Activated T-helper 2 cell treated with anti-CD3 and anti-CD28 coated beads, Interferon-gamma antibody, Interleukin-2, Interleukin-4, amounts not matched to agents 10 μg/mL and 5 μg/mL and 100 μg/mL, durations not matched to agents 14 hours and 24 hours and 36 hours (primary cell): ENCODE data around the gene CAST. TPM values are rescaled to one million over a fixed set of nuclear protein-coding genes. Genes with fewer than 3 reads are reported as not detected.
"Not testable (repeated sequence)": the region's sequence is repeated elsewhere in the genome, so short reads cannot be mapped to it uniquely, and the experiment has no call there.

ENCODE experiments used
- DNase-seq: peaks from one replicate; pipeline ENCODE4 v3.0.0; 2021; ENCODE audit warnings: low spot score
- H3K27ac Mint-ChIP-seq: one replicate; pipeline ENCODE4 v1.8.0; 2021; ENCODE audit warnings: mixed read lengths
- H3K27me3 Mint-ChIP-seq: one replicate; pipeline ENCODE4 v1.8.0; 2021; ENCODE audit warnings: low read depth, mixed read lengths
- H3K36me3 Mint-ChIP-seq: one replicate; pipeline ENCODE4 v1.8.0; 2021; ENCODE audit warnings: low read depth, mixed read lengths
- H3K4me1 Mint-ChIP-seq: one replicate; pipeline ENCODE4 v1.8.0; 2021; ENCODE audit warnings: low read depth, mixed read lengths
- H3K4me3 Mint-ChIP-seq: one replicate; pipeline ENCODE4 v1.8.0; 2021; ENCODE audit warnings: low read depth, mild to moderate bottlenecking, moderate library complexity, mixed read lengths
- H3K9me3 Mint-ChIP-seq: one replicate; pipeline ENCODE4 v1.8.0; 2021; ENCODE audit warnings: mixed read lengths
- intact Hi-C: fragments of 100-400 bp; cut with micrococcal nuclease; formaldehyde crosslinking; loops from one replicate; pipeline ENCODE4 v1.15.1; 2023
- total RNA-seq: library from RNA; stranded (reverse); gene quantifications from 2 replicates; pipeline ENCODE4 v1.2.3, GENCODE V29; 2022

Gene CAST
- total RNA-seq, 1 donor from 2014 or later: 110 TPM

- H3K27ac Mint-ChIP-seq: no peak overlapping the region
- no peaks in the 10 kb centered on the region for H3K9me3 Mint-ChIP-seq
- peaks cover 37% of the 10 kb centered on the region for H3K36me3 Mint-ChIP-seq
- H3K4me1 Mint-ChIP-seq: no peaks in the 10 kb centered on the region
- H3K4me3 Mint-ChIP-seq: no peak overlapping the region
- intact Hi-C loops: no loop called here
- no peaks in the 10 kb centered on the region for H3K27me3 Mint-ChIP-seq
- no peak for DNase-seq
Observed at GRCh38 chr5:96730586-96730985, 68.4 kb downstream of the CAST start.

DNA sequence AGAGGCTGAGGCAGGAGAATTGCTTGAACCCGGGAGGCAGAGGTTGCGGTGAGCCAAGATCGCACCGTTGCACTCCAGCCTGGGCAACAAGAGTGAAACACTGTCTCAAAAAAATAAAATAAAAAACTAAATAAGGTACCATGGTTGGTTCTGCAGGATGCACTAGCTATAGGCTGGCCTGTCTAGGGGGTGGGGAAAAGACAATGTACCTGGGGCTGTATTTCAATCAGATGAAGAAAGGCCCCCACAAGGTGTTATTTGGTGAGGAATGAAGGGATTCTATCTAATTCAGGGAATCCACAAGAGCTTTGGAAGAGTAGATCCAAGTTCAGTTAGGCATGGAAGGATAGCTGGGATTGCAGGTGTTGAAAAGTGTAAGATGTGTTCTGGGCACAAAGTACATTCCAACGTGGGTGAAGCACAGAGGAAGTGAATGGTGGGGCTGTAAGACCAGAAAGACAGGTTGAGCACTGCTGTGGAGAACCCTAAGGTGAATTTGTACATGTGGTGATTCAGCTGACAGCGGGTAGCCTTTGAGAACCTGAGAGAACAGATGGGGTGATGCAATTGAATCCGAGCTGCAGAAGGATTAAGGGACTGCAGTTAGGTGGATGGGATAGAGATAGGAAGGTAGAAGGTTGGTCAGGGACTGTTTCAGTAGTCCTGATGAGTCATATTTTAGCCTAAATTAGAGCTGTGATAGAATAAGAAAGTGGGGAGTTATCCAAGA lies 71.8 kb downstream of the CAST start:
- Mint-ChIP-seq H3K27ac (no peak overlapping the region), H3K9me3 (no peaks in the 10 kb centered on the region), H3K4me3 (no peak overlapping the region), H3K36me3 (peaks cover 50% of the 10 kb centered on the region), H3K27me3 (no peaks in the 10 kb centered on the region), H3K4me1 (no peaks in the 10 kb centered on the region)
- intact Hi-C loops: no loop called here
- no peak for DNase-seq

GRCh38 chr5:96734871-96735325 lies 72.7 kb downstream of the CAST start:
- Mint-ChIP-seq H3K9me3 (no peaks in the 10 kb centered on the region), H3K27ac (no peak overlapping the region), H3K4me1 (no peaks in the 10 kb centered on the region), H3K27me3 (no peaks in the 10 kb centered on the region), H3K4me3 (no peak overlapping the region), H3K36me3 (peaks cover 47% of the 10 kb centered on the region)
- intact Hi-C loops: no loop called here
- no peak for DNase-seq

DNA sequence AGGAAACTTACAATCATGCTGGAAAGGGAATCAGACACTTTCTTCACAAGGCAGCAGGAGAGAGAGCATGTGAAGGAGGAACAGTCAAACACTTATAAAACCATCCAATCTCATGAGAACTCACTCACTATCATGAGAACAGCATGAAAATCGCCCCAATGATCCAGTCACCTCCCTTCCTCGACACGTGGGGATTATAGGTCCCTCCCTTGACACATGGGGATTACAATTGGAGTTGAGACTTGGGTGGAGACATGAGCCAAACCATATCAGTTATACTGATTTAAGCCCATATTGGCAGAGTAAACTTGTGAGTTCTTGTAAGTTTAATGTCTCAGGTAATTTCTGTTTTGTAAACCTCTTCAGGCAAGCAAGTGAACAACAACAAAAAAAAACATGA lies 74.8 kb downstream of the CAST start:
- no peaks in the 10 kb centered on the region for H3K27me3 Mint-ChIP-seq
- no peak for DNase-seq
- peaks cover 51% of the 10 kb centered on the region for H3K36me3 Mint-ChIP-seq
- H3K27ac Mint-ChIP-seq: no peak overlapping the region
- no peaks in the 10 kb centered on the region for H3K4me1 Mint-ChIP-seq
- intact Hi-C loops: no loop called here
- H3K4me3 Mint-ChIP-seq: no peak overlapping the region
- H3K9me3 Mint-ChIP-seq: no peaks in the 10 kb centered on the region

DNA sequence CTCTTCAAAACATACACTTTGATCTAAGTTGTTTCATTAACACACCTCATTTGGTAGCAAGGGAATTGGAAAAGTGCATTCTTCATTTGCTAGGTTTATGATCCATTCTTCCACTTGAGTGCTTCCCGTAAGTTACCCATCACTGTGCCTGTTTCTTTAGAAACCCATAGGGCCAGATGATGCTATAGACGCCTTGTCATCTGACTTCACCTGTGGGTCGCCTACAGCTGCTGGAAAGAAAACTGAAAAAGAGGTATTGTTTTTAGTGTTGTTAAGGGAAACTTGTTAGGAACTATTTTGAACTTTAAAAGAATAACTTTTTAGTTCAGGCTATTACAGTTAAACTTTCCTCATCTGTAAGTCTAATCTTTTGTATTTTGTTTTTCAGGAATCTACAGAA lies 78.9 kb downstream of the CAST start:
- intact Hi-C loops: no loop called here
- DNase-seq: no peak
- Mint-ChIP-seq H3K4me1 (peaks cover 4% of the 10 kb centered on the region), H3K9me3 (no peaks in the 10 kb centered on the region), H3K4me3 (no peak overlapping the region), H3K36me3 (peaks cover 74% of the 10 kb centered on the region), H3K27me3 (no peaks in the 10 kb centered on the region), H3K27ac (no peak overlapping the region)

DNA sequence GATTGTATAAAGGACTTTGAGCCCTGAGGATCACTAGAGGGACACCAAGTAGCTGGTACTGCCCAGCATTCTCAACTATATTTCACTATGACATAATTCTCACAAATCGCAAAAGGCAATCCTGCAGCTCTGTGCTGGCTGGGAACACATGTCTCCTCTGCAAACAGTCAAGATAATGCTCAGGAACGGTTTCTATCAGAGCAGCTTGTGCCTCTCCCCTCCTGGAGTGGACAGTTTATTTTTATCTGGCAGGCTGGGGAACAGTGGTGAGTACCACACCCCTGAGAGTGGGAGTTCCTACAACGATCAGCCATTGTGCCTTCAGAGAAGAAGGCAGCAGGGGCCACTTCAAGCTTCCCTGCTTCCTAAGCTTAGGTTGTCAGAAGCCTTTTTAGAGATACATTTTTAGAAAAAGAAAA lies 79.7 kb downstream of the CAST start:
- H3K27me3 Mint-ChIP-seq: no peaks in the 10 kb centered on the region
- peaks cover 7% of the 10 kb centered on the region for H3K4me1 Mint-ChIP-seq
- no peak overlapping the region for H3K27ac Mint-ChIP-seq
- H3K4me3 Mint-ChIP-seq: no peak overlapping the region
- intact Hi-C loops: no loop called here
- no peak for DNase-seq
- peaks cover 77% of the 10 kb centered on the region for H3K36me3 Mint-ChIP-seq
- H3K9me3 Mint-ChIP-seq: no peaks in the 10 kb centered on the region

- no peak for DNase-seq
- Mint-ChIP-seq H3K27ac (no peak overlapping the region), H3K27me3 (no peaks in the 10 kb centered on the region), H3K36me3 (peaks cover 74% of the 10 kb centered on the region), H3K4me3 (no peak overlapping the region), H3K4me1 (peaks cover 7% of the 10 kb centered on the region), H3K9me3 (no peaks in the 10 kb centered on the region)
- intact Hi-C loops: no loop called here
Observed at GRCh38 chr5:96742538-96742937, 80.4 kb downstream of the CAST start.

- Mint-ChIP-seq H3K4me3 (no peak overlapping the region), H3K36me3 (peaks cover 75% of the 10 kb centered on the region), H3K27ac (no peak overlapping the region), H3K4me1 (peaks cover 7% of the 10 kb centered on the region), H3K9me3 (no peaks in the 10 kb centered on the region), H3K27me3 (no peaks in the 10 kb centered on the region)
- intact Hi-C loops: no loop called here
- no peak for DNase-seq
Observed at GRCh38 chr5:96743065-96743768, 81.0 kb downstream of the CAST start.

DNA sequence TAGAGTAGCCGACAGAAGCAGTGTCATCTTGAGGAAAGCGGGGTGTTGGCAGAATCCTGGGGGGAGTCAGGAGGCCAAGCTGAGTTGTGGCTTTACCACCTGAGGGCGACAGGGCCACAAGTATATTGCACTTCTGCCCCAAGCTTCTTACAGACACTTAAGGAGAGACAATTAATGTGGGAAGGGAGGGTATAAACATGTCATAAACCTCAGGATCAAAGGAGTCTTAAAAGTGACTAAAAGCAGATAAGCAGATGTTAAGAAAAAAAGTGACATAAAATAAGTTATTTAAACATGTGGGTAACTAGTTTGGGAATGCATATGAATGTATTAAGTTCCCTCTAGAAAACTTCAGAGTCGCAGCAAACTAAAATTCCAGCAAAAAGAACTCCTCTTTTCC lies 81.6 kb downstream of the CAST start:
- no peaks in the 10 kb centered on the region for H3K9me3 Mint-ChIP-seq
- no peak for DNase-seq
- H3K27me3 Mint-ChIP-seq: no peaks in the 10 kb centered on the region
- peaks cover 76% of the 10 kb centered on the region for H3K36me3 Mint-ChIP-seq
- no peak overlapping the region for H3K27ac Mint-ChIP-seq
- H3K4me3 Mint-ChIP-seq: no peak overlapping the region
- H3K4me1 Mint-ChIP-seq: peaks cover 7% of the 10 kb centered on the region
- intact Hi-C loops: no loop called here

DNA sequence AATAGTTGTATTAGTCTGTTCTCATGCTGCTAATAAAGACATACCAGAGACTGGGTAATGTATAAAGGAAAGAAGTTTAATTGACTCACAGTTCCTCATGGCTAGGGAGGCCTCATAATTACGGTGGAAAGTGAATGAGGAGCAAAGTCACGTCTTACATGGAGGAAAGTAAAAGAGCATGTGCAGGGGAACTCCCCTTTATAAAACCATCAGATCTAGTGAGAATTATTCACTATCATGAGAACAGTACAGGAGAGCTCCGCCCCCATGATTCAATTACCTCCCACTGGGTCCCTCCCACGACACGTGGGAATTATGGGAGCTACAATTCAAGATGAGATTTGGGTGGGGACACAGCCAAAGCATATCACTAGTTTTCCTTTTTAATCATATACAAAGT lies 82.0 kb downstream of the CAST start:
- H3K4me3 Mint-ChIP-seq, H3K4me1 Mint-ChIP-seq, intact Hi-C loops, H3K27me3 Mint-ChIP-seq, H3K9me3 Mint-ChIP-seq, DNase-seq, H3K27ac Mint-ChIP-seq: not testable (repeated sequence)
- H3K36me3 Mint-ChIP-seq: peaks cover 76% of the 10 kb centered on the region

GRCh38 chr5:96745025-96745424 lies 82.8 kb downstream of the CAST start:
- no peaks in the 10 kb centered on the region for H3K9me3 Mint-ChIP-seq
- intact Hi-C loops: no loop called here

DNA sequence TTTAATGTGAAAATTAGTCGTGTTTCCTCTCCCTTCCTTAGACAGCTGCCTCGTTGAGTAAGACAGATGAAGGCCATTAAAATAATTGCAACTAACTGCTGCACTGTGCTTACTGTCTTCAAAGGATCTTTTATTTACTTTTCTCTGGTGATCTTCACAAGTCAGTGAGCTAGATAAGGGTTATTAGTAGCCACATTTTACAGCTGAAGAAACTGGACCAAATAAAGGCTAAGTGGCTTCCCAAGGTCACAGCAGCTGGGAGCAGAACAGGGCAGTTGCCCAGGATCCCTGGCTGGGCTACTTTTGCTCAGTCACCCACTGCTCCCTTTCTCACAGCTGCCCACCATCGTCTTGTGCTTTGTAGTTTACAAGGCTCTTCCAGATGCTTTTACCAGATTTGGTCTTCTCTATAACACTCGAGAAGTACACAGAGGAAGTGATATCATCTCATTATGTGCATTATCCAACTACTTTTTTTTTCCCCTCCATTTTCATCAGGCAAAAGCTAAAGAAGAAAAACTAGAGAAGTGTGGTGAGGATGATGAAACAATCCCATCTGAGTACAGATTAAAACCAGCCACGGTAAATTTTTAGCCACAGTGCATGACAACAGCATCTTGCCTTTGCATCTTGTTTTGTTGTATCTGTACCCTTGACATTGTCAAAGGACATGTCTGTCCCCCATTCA lies 83.8 kb downstream of the CAST start:
- Mint-ChIP-seq H3K27ac (no peak overlapping the region), H3K36me3 (peaks cover 67% of the 10 kb centered on the region)
- no peak for DNase-seq

More at GRCh38 chr5:96745025-96745424, 82.8 kb downstream of the CAST start:
- Mint-ChIP-seq H3K27ac (no peak overlapping the region), H3K27me3 (no peaks in the 10 kb centered on the region), H3K4me3 (no peak overlapping the region), H3K4me1 (peaks cover 7% of the 10 kb centered on the region), H3K36me3 (peaks cover 73% of the 10 kb centered on the region)
- no peak for DNase-seq

DNA sequence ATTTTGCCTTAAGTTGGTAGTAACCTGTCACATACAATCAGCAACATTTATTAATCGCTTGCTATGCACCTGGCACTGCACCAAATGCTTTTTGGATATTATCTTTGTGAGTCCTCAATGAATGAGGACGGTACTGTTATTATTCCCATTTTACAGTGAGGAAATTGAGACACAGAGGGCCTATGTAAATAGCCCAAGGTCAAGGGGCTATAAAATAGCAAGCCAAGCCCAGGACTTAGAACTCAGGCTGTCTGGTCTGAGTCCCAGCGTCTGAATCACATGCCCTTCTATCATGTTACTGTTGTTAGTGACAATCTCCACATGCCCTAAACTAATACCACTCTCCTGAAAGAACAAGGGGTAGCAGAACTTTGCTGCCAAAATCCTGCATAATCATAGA lies 85.5 kb downstream of the CAST start:
- no peak overlapping the region for H3K27ac Mint-ChIP-seq

More for the DNA sequence above, 83.8 kb downstream of the CAST start:
- peaks cover 7% of the 10 kb centered on the region for H3K4me1 Mint-ChIP-seq
- H3K27me3 Mint-ChIP-seq: no peaks in the 10 kb centered on the region
- intact Hi-C loops: no loop called here
- H3K9me3 Mint-ChIP-seq: no peaks in the 10 kb centered on the region
- H3K4me3 Mint-ChIP-seq: no peak overlapping the region

More for the DNA sequence above, 85.5 kb downstream of the CAST start:
- H3K9me3 Mint-ChIP-seq: no peaks in the 10 kb centered on the region
- peaks cover 7% of the 10 kb centered on the region for H3K4me1 Mint-ChIP-seq
- intact Hi-C loops: no loop called here
- DNase-seq: no peak
- no peak overlapping the region for H3K4me3 Mint-ChIP-seq
- H3K27me3 Mint-ChIP-seq: no peaks in the 10 kb centered on the region
- H3K36me3 Mint-ChIP-seq: peaks cover 56% of the 10 kb centered on the region
